ENCODE results near the gene KLHDC4. TPM values are rescaled to one million over a fixed set of nuclear protein-coding genes. Genes with fewer than 3 reads are reported as not detected.

The KLHDC4 gene
- total and polyA plus RNA-seq, 2 donors (not counting 1 experiment from before 2014, with no cell fraction given) = 51.3 to 90.8 TPM

- no peaks in the 10 kb centered on the region for H3K36me3 ChIP-seq (replicated peaks in 1 of 2; ENCODE audit: control extremely low read depth in 1 of 2, control insufficient read depth in 1 of 2, extremely low read depth in 1 of 2, insufficient read depth in 2 of 2, low read length in 1 of 2)
- no peak overlapping the region for H2AFZ ChIP-seq (ENCODE audit: insufficient read depth, low read depth, low read length, poor library complexity, severe bottlenecking)
- Mint-ChIP-seq H3K4me3 (no peak overlapping the region), H3K27ac (no peak overlapping the region), H3K4me1 (peaks cover 8% of the 10 kb centered on the region), H3K27me3 (peaks cover 3% of the 10 kb centered on the region), H3K9me3 (ENCODE audit: insufficient read depth) (no peaks in the 10 kb centered on the region)
- H3K4me1 ChIP-seq (ENCODE audit: control insufficient read depth in 2 of 2, insufficient read depth in 2 of 2, low read length in 2 of 2) = peaks cover 7 to 21% of the 10 kb centered on the region in 2 donors
- no peak overlapping the region for H3K27ac ChIP-seq (ENCODE audit: low read length in 2 of 2)
- peaks cover 0 to 3% (median 0%) of the 10 kb centered on the region in 4 experiments for H3K27me3 ChIP-seq (replicated peaks in 1 of 4; ENCODE audit: control extremely low read depth in 1 of 4, control insufficient read depth in 3 of 4, insufficient read depth in 4 of 4, low read length in 3 of 4)
- ChIA-PET CTCF (no interaction called here), POLR2A (interaction anchor here (0.7 kb wide), 1 partner anchor 1597 kb away, joined by 3 read pairs; no protein-coding TSS in a partner anchor)
- no peak overlapping the region for H3K4me2 ChIP-seq (replicated peaks; ENCODE audit: low read depth, low read length, poor library complexity, severe bottlenecking)
- 75% methylated on average over 5 of the region's 6 CpGs for WGBS (ENCODE audit: insufficient coverage)
- ATAC-seq (ENCODE audit: low read depth) (no peak), DNase-seq (no peak)
- no peaks in the 10 kb centered on the region for H4K20me1 ChIP-seq (ENCODE audit: control insufficient read depth, insufficient read depth, low read length, poor library complexity, severe bottlenecking)
- no peak for TF ChIP-seq EZH2 (IDR thresholded peaks at IDR 0.05; ENCODE audit: borderline replicate concordance, insufficient read depth, low read depth, low read length, poor library complexity, severe bottlenecking)
- no peaks in the 10 kb centered on the region for H3K79me2 ChIP-seq (ENCODE audit: control insufficient read depth, insufficient read depth, low read length)
- H3K9me3 ChIP-seq (ENCODE audit: control extremely low read depth in 1 of 3, control insufficient read depth in 2 of 3, insufficient read depth in 1 of 3, low read length in 2 of 3) = peaks cover 0 to 9% (median 0%) of the 10 kb centered on the region in 3 donors
- intact Hi-C loops (cut with micrococcal nuclease) = no loop called here
- H3K9ac ChIP-seq (ENCODE audit: low read length) = no peak overlapping the region
- H3K4me3 ChIP-seq (ENCODE audit: control extremely low read depth in 1 of 5, extremely low read depth in 1 of 5, insufficient read depth in 1 of 5, low read depth in 2 of 5, low read length in 4 of 5) = no peak overlapping the region
These were observed 34.7 kb upstream of the KLHDC4 start for GRCh38 chr16:87800497-87800896.

GRCh38 chr16:87795336-87795735, 29.6 kb upstream of the KLHDC4 start:
- peaks cover 0 to 3% (median 0%) of the 10 kb centered on the region in 3 donors for H3K9me3 ChIP-seq (ENCODE audit: control extremely low read depth in 1 of 3, control insufficient read depth in 2 of 3, insufficient read depth in 1 of 3, low read length in 2 of 3)
- WGBS (ENCODE audit: insufficient coverage) = 95% methylated on average over 10 of the region's 12 CpGs
- TF ChIP-seq CTCF (IDR thresholded peaks at IDR 0.05) (no peak), EZH2 (IDR thresholded peaks at IDR 0.05; ENCODE audit: borderline replicate concordance, insufficient read depth, low read depth, low read length, poor library complexity, severe bottlenecking) (no peak)
- ChIA-PET POLR2A (no interaction called here), CTCF (no interaction called here)
- no peaks in the 10 kb centered on the region for H3K4me1 Mint-ChIP-seq
- intact Hi-C loops (cut with micrococcal nuclease) = no loop called here
- H3K9me3 Mint-ChIP-seq (ENCODE audit: insufficient read depth) = no peaks in the 10 kb centered on the region
- ATAC-seq (ENCODE audit: low read depth) (no peak), DNase-seq (no peak)
- H3K79me2 ChIP-seq (ENCODE audit: control insufficient read depth, insufficient read depth, low read length) = no peaks in the 10 kb centered on the region
- no peaks in the 10 kb centered on the region for H3K36me3 ChIP-seq (replicated peaks in 1 of 2; ENCODE audit: control extremely low read depth in 1 of 2, control insufficient read depth in 1 of 2, extremely low read depth in 1 of 2, insufficient read depth in 2 of 2, low read length in 1 of 2)
- H4K20me1 ChIP-seq (ENCODE audit: control insufficient read depth, insufficient read depth, low read length, poor library complexity, severe bottlenecking) = no peaks in the 10 kb centered on the region
- no peaks in the 10 kb centered on the region for H3K27me3 Mint-ChIP-seq
- H3K27me3 ChIP-seq (replicated peaks in 1 of 4; ENCODE audit: control extremely low read depth in 1 of 4, control insufficient read depth in 3 of 4, insufficient read depth in 4 of 4, low read length in 3 of 4) = no peaks in the 10 kb centered on the region
- no peak overlapping the region for H3K4me3 Mint-ChIP-seq
- H3K27ac Mint-ChIP-seq = no peak overlapping the region
- no peak overlapping the region for H3K27ac ChIP-seq (ENCODE audit: low read length in 2 of 2)
- no peak overlapping the region for H3K4me2 ChIP-seq (replicated peaks; ENCODE audit: low read depth, low read length, poor library complexity, severe bottlenecking)
- no peaks in the 10 kb centered on the region for H3K4me1 ChIP-seq (ENCODE audit: control insufficient read depth in 2 of 2, insufficient read depth in 2 of 2, low read length in 2 of 2)
- no peak overlapping the region for H2AFZ ChIP-seq (ENCODE audit: insufficient read depth, low read depth, low read length, poor library complexity, severe bottlenecking)
- H3K4me3 ChIP-seq (ENCODE audit: control extremely low read depth in 1 of 5, extremely low read depth in 1 of 5, insufficient read depth in 1 of 5, low read depth in 2 of 5, low read length in 4 of 5) = no peak overlapping the region
- H3K9ac ChIP-seq (ENCODE audit: low read length) = no peak overlapping the region

All from B cell (primary cell).